Measurements from ENCODE around the gene RGL1.

DNA sequence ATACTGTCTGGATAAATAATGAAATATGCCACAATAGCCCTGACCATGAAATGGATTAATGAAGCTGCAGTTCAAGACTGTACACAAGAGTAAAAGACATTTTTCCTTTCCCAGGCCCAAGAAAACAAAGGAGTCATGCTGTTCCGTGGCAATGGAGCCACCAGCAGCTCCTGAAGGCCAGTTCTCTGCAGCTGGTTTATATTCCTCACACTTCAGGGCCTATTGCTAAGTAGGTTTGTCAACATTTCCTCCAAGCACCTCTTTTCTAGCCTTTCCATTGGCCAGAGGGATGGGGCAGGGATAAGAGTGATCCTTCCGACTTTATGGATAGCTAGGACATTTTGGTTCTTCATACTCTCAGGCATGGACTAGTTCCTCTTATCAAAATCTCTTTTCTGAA lies 24.2 kb upstream of the RGL1 start:
- TF ChIP-seq, protein P1, sequence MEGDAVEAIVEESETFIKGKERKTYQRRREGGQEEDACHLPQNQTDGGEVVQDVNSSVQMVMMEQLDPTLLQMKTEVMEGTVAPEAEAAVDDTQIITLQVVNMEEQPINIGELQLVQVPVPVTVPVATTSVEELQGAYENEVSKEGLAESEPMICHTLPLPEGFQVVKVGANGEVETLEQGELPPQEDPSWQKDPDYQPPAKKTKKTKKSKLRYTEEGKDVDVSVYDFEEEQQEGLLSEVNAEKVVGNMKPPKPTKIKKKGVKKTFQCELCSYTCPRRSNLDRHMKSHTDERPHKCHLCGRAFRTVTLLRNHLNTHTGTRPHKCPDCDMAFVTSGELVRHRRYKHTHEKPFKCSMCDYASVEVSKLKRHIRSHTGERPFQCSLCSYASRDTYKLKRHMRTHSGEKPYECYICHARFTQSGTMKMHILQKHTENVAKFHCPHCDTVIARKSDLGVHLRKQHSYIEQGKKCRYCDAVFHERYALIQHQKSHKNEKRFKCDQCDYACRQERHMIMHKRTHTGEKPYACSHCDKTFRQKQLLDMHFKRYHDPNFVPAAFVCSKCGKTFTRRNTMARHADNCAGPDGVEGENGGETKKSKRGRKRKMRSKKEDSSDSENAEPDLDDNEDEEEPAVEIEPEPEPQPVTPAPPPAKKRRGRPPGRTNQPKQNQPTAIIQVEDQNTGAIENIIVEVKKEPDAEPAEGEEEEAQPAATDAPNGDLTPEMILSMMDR (IDR thresholded peaks at IDR 0.05), result no peak
- no peak for TF ChIP-seq POLR2A (IDR thresholded peaks at IDR 0.05)

Measured in lower leg skin (tissue), 3 donors.